ENCODE data around the gene PHF20. TPM values are rescaled to one million over a fixed set of nuclear protein-coding genes. Genes with fewer than 3 reads are reported as not detected.
A peak's percentile ranks its signal among the peaks of the same experiment; 100 is the strongest.

The PHF20 gene
- total and polyA plus RNA-seq, 8 donors, result 9.4 to 20.3 (median 12.0) TPM

DNA sequence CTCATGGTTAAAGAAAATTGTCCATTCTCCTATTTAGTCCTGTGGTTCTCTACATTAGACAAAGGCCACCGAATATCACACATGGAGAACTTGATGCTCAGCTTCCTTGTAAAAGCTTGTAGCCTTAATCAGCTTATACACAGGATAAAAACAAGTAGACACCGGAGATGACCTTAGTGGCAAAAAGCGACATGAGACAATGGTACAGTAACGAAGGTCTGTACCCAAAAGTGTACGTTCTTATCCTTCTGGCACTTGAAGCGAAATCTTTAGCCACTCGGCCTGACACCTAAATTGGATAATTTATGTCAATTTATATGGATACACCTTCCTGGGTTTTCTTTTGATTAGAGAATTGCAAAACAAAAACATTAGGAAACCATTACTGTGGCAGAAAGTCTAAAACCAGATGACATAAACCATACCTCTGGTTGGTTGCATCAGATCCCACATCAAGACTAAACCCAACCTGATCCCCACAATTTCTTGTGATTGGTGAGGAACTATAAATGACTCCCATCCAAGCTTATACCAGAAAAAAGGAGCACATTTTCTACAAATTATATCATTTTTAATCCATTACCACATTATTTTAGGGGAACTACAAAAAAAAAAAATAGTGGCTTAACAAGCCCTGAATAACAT lies 35.9 kb upstream of the PHF20 start:
- DNase-seq, result no peak
- ATAC-seq, result no peak
- Histone ChIP-seq H3K4me1 (peaks cover 57 to 76% (median 64%) of the 10 kb centered on the region in 3 donors), H3K4me3 (peak overlapping the region in 1 of 4 donors; percentile 6), H3K36me3 (peaks cover 0 to 73% (median 33%) of the 10 kb centered on the region in 3 donors), H3K9me3 (no peaks in the 10 kb centered on the region), H3K27me3 (no peaks in the 10 kb centered on the region), H3K27ac (no peak overlapping the region)
- TF ChIP-seq, protein P1, sequence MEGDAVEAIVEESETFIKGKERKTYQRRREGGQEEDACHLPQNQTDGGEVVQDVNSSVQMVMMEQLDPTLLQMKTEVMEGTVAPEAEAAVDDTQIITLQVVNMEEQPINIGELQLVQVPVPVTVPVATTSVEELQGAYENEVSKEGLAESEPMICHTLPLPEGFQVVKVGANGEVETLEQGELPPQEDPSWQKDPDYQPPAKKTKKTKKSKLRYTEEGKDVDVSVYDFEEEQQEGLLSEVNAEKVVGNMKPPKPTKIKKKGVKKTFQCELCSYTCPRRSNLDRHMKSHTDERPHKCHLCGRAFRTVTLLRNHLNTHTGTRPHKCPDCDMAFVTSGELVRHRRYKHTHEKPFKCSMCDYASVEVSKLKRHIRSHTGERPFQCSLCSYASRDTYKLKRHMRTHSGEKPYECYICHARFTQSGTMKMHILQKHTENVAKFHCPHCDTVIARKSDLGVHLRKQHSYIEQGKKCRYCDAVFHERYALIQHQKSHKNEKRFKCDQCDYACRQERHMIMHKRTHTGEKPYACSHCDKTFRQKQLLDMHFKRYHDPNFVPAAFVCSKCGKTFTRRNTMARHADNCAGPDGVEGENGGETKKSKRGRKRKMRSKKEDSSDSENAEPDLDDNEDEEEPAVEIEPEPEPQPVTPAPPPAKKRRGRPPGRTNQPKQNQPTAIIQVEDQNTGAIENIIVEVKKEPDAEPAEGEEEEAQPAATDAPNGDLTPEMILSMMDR (IDR thresholded peaks at IDR 0.05), result no peak
- intact Hi-C loops (cut with DNase I), result no loop called here
- 27 to 29% methylated on average over 7 of the region's 7 CpGs for WGBS, 2 donors
- FAIRE-seq, result no peak

DNA sequence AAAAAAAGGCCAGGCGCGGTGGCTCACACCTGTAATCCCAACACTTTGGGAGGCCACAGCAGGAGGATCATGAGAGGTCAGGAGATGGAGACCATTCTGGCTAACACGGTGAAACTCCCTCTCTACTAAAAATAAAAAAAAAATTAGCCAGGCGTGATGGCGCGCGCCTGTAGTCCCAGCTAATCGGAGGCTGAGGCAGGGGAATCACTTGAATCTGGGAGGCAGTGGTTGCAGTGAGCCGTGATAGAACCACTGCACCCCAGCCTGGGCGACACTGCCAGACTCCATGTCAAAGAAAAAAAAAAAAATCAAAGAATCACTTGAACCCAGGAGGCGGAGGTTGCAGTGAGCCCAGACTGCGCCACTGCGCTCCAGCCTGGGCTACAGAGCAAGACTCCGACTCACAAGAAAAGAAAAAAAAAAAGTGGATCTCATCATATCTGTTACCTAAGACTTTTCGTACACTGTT lies 33.9 kb upstream of the PHF20 start:
- H3K4me1 ChIP-seq, result peaks cover 49 to 63% (median 56%) of the 10 kb centered on the region in 3 donors

DNA sequence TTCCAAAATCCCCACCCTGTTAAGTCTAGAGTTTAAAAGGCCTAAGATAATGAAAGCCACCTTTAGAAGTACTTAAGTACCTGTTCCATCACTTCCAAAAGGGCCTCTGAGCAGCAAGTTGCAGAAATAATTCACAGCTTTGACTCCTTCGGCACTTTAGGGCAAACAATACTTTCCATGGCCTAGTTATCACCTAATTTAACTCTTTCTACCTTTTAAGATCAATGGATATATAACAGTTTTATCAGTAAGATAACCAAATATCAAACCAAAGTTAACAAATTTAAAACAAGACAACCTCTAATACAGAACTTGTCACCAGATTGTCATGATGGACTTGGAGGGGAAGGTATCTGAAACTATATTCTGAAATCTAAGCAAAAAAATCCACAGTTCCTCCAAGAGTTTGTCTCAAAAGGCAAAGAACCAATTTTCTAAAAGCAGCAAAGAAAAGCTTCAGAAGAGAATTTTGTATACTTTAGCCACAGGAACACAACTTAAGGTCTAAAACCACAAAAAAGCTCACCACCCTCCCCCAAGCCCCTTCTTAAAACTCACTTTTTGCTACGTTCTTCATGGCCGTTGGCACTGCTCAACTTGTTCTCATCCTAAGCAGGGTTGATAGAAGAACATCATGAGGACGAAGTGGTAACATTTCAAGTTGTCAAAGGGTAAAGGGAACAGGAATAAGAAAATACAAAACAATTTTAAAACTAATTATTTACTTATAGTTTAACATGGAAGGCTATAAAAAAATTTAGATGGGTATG lies 33.2 kb upstream of the PHF20 start:
- Histone ChIP-seq H3K4me1 (peaks cover 55 to 62% (median 58%) of the 10 kb centered on the region in 3 donors), H3K4me3 (peak overlapping the region in 2 of 4 donors; percentile 1 to 72), H3K36me3 (peaks cover 0 to 61% (median 26%) of the 10 kb centered on the region in 3 donors), H3K27ac (no peak overlapping the region), H3K27me3 (no peaks in the 10 kb centered on the region), H3K9me3 (no peaks in the 10 kb centered on the region)
- ATAC-seq, result no peak
- TF ChIP-seq, protein P1 (IDR thresholded peaks at IDR 0.05), result no peak
- intact Hi-C loops (cut with DNase I), result no loop called here
- 32 to 40% methylated on average over 4 of the region's 4 CpGs for WGBS, 2 donors
- no peak for DNase-seq
- no peak for FAIRE-seq

More for the DNA sequence above, 33.9 kb upstream of the PHF20 start:
- Histone ChIP-seq H3K27me3 (no peaks in the 10 kb centered on the region), H3K36me3 (peaks cover 0 to 61% (median 26%) of the 10 kb centered on the region in 3 donors), H3K9me3 (no peaks in the 10 kb centered on the region), H3K4me3 (no peak overlapping the region), H3K27ac (no peak overlapping the region)
- ATAC-seq (no peak), DNase-seq (no peak), FAIRE-seq (no peak)
- intact Hi-C loops (cut with DNase I), result no loop called here
- TF ChIP-seq, protein P1 (IDR thresholded peaks at IDR 0.05), result no peak
- 92 to 98% methylated on average over 15 of the region's 15 CpGs for WGBS, 2 donors

DNA sequence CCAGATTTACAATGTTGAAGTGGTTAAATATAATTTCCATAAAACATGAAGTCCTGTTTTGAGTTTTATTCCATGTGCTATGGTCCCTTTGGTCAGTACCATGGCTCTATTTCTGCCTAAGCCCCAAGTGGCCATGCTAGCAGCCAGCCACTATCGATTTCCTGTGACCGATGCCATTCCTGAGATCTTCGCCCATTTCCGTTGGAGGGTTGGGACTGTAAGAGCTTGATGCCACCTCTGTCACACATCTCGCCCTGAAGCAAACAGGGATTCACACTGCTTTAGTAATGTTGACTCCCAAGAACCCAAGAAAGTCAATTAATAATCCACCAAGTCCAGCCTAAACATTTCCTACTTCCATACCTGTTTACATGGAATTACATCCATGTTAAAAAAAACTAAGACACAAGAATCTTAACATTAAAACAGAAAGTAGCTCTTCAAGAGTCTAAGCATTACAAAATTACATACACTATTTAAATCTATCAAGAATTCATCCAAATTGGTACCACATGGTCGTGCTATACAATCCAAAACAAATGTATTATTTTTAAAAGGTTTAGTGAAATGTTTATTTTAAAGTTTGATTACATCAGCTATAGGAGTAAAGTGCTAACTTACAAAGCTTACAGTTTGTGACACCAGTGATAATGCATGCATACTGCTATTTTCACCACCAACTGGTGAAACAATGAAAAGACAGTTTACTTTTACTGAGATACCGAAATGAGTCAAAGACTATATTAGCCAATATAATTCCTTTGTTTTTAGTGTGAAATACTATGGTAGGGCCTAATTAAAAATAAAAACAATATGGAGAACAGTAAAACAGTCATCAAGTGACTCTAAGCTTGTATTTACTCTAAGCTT lies 32.3 kb upstream of the PHF20 start:
- no peak for FAIRE-seq
- Histone ChIP-seq H3K4me1 (peaks cover 49 to 54% (median 50%) of the 10 kb centered on the region in 3 donors), H3K27ac (peak overlapping the region in 2 of 4 donors; percentile 99), H3K36me3 (peaks cover 0 to 52% (median 26%) of the 10 kb centered on the region in 3 donors), H3K4me3 (peak overlapping the region in 3 of 4 donors; percentile 72 to 96 (median 76)), H3K27me3 (no peaks in the 10 kb centered on the region), H3K9me3 (no peaks in the 10 kb centered on the region)
- intact Hi-C loops (cut with DNase I), result no loop called here
- ATAC-seq, result no peak
- WGBS, 2 donors, result 20 to 24% methylated on average over 7 of the region's 7 CpGs
- TF ChIP-seq, protein P1 (IDR thresholded peaks at IDR 0.05), result no peak
- no peak for DNase-seq

All from pancreas (tissue), 10 donors.